HL-60 (cell line): Measurements from ENCODE around the gene ANTXR1.

Experiments used
- DNase-seq, 2 experiments: peaks; one replicate each; pipeline ENCODE4 v3.0.0-alpha.2; 2010 to 2020; ENCODE audit warnings: low read depth in 1 of 2, low spot score in 1 of 2
- H3K27ac ChIP-seq: fragments of 250-450 bp; sonication (Bioruptor Pico); replicated peaks from 2 replicates; pipeline ENCODE4 v1.5.1; 2020; ENCODE audit warnings: mild to moderate bottlenecking, moderate library complexity
- H3K27me3 ChIP-seq: fragments of 250-450 bp; sonication (Bioruptor Pico); 2 replicates; pipeline ENCODE4 v1.5.1; 2021; ENCODE audit warnings: mild to moderate bottlenecking, moderate library complexity; ENCODE audit not compliant: insufficient read depth, poor library complexity, severe bottlenecking
- H3K4me3 ChIP-seq: replicated peaks from 2 replicates; pipeline ENCODE4 v1.5.1; 2011; ENCODE audit warnings: mild to moderate bottlenecking, control low read depth, low read length; ENCODE audit not compliant: insufficient read depth
- GABPA ChIP-seq: IDR thresholded peaks from 2 replicates; pipeline ENCODE4 v1.6.1; 2012; ENCODE audit warnings: low read depth
- POLR2AphosphoS5 ChIP-seq: IDR thresholded peaks from 2 replicates; pipeline ENCODE4 v1.6.1; 2012; ENCODE audit warnings: low read depth
- SPI1 ChIP-seq: IDR thresholded peaks from 2 replicates; pipeline ENCODE4 v1.6.1; 2012; ENCODE audit warnings: low read depth, mild to moderate bottlenecking, borderline replicate concordance
- TF ChIP-seq, protein P1 (sequence below): IDR thresholded peaks from one replicate; pipeline ENCODE4 v1.5.1; 2011; ENCODE audit warnings: low read length, control low read depth, inconsistent platforms; ENCODE audit not compliant: insufficient read depth
- TF ChIP-seq, protein P2 (sequence below): IDR thresholded peaks from 2 replicates; pipeline ENCODE4 v1.6.1; 2012; ENCODE audit warnings: low read depth; ENCODE audit not compliant: insufficient replicate concordance

Gene ANTXR1

DNA sequence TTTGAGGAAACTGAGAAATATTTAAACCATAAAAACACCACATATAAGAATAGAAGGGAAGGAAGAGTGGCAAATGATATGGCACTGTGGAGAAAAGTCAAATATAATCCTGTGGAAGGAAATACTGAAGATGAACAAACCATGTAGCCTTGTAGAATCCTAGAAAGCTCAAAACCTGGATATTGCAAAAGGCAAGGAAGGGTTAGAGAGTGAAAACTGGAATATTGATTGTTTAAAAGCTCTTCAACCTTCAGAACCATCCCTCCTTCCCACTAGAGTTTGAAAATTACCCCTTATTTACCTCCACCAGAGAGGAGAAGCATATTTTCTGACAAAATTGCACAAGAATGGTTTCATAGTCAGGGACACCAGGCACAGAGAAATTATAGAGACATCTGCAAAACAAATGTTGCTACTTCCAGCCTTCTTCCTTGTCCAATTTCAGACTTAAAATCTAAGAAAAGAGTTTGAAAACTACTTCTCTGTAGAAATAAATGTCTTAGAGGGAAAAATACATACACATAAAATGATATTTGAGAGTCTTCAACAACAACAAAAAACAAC is 48.0 kb downstream of the ANTXR1 start:
- TF ChIP-seq GABPA (no peak), SPI1 (no peak)
- TF ChIP-seq, protein P1, sequence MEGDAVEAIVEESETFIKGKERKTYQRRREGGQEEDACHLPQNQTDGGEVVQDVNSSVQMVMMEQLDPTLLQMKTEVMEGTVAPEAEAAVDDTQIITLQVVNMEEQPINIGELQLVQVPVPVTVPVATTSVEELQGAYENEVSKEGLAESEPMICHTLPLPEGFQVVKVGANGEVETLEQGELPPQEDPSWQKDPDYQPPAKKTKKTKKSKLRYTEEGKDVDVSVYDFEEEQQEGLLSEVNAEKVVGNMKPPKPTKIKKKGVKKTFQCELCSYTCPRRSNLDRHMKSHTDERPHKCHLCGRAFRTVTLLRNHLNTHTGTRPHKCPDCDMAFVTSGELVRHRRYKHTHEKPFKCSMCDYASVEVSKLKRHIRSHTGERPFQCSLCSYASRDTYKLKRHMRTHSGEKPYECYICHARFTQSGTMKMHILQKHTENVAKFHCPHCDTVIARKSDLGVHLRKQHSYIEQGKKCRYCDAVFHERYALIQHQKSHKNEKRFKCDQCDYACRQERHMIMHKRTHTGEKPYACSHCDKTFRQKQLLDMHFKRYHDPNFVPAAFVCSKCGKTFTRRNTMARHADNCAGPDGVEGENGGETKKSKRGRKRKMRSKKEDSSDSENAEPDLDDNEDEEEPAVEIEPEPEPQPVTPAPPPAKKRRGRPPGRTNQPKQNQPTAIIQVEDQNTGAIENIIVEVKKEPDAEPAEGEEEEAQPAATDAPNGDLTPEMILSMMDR = no peak
- H3K27me3 ChIP-seq = no peaks in the 10 kb centered on the region
- no peak overlapping the region for H3K4me3 ChIP-seq
- no peak for DNase-seq
- H3K27ac ChIP-seq = no peak overlapping the region

DNA sequence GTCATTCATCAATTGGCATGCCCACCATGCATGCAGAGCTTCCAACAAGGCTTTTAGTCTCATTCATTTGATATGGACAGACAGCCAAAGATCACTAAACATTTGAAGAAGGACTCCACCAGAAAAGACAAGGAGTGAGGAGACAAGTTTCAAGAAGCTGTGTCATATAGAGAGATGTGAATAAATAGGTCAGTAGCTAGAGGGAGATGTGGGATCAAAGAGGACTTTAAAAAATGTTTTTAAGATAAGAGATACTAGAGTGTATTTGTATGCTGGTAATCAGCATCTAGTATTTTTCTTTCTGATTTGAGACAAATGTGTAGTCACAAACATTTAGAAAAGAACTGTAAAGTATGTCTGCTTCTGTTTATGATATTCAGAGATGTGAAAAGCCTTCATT is 48.5 kb downstream of the ANTXR1 start:
- no peak for TF ChIP-seq SPI1
- TF ChIP-seq, protein P2, sequence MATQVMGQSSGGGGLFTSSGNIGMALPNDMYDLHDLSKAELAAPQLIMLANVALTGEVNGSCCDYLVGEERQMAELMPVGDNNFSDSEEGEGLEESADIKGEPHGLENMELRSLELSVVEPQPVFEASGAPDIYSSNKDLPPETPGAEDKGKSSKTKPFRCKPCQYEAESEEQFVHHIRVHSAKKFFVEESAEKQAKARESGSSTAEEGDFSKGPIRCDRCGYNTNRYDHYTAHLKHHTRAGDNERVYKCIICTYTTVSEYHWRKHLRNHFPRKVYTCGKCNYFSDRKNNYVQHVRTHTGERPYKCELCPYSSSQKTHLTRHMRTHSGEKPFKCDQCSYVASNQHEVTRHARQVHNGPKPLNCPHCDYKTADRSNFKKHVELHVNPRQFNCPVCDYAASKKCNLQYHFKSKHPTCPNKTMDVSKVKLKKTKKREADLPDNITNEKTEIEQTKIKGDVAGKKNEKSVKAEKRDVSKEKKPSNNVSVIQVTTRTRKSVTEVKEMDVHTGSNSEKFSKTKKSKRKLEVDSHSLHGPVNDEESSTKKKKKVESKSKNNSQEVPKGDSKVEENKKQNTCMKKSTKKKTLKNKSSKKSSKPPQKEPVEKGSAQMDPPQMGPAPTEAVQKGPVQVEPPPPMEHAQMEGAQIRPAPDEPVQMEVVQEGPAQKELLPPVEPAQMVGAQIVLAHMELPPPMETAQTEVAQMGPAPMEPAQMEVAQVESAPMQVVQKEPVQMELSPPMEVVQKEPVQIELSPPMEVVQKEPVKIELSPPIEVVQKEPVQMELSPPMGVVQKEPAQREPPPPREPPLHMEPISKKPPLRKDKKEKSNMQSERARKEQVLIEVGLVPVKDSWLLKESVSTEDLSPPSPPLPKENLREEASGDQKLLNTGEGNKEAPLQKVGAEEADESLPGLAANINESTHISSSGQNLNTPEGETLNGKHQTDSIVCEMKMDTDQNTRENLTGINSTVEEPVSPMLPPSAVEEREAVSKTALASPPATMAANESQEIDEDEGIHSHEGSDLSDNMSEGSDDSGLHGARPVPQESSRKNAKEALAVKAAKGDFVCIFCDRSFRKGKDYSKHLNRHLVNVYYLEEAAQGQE = no peak
- TF ChIP-seq, protein P1 = no peak
- no peak for TF ChIP-seq POLR2AphosphoS5
- no peak for TF ChIP-seq GABPA
- no peak for DNase-seq
- no peak overlapping the region for H3K4me3 ChIP-seq
- no peaks in the 10 kb centered on the region for H3K27me3 ChIP-seq
- no peak overlapping the region for H3K27ac ChIP-seq

DNA sequence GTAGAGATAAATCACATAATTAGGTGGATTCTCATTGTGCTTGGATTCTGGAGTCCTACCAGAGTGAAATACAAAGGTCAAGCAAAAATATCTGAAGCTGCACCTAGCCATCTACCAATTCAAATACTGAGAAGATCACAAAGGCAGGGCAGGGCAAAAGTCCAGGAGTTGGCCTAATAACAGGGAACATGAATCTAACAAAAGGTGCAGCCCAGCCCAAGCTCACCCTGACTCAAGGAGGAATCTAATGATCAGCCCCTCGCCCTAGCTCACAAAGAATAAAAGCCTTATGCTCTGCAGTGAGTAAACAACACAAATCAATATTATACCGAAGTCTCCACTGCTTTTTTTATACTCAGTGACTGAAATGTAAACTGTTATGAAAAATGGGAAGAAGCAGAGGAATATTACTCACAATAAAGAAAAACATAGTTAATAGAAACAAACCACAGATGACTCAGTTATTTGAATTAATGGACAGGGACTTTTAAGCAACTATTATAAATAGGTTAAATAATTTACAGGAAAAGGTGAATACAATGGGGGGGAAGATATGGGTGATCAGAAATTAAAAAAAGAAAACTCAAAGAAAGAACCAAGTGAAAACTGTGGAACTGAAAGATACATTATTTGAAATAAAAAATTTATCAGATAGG is 49.5 kb downstream of the ANTXR1 start:
- TF ChIP-seq GABPA (no peak), POLR2AphosphoS5 (no peak), SPI1 (no peak)
- TF ChIP-seq, protein P2 = no peak
- TF ChIP-seq, protein P1 = no peak
- H3K27me3 ChIP-seq = no peaks in the 10 kb centered on the region
- H3K4me3 ChIP-seq = no peak overlapping the region
- DNase-seq = no peak
- H3K27ac ChIP-seq = no peak overlapping the region
